Inflammatory macrophage (primary cell): ENCODE measurements around the gene ZSCAN31.
"Not testable (repeated sequence)": the region's sequence is repeated elsewhere in the genome, so short reads cannot be mapped to it uniquely, and the experiment has no call there.

Source experiments
- DNase-seq, 2 donors: peaks; one replicate each; pipeline ENCODE4 v3.0.0-alpha.2; 2020 to 2022
- total RNA-seq, 18 experiments: gene quantifications; one replicate each; lab custom pipeline; 2026; ENCODE audit warnings: mixed read lengths in 6 of 18, inconsistent platforms in 2 of 18; lab: John Stamatoyannopoulos, UW

Gene ZSCAN31
- 0.32 to 4.5 (median 2.0) reads per million in 18 experiments for total RNA-seq

DNA sequence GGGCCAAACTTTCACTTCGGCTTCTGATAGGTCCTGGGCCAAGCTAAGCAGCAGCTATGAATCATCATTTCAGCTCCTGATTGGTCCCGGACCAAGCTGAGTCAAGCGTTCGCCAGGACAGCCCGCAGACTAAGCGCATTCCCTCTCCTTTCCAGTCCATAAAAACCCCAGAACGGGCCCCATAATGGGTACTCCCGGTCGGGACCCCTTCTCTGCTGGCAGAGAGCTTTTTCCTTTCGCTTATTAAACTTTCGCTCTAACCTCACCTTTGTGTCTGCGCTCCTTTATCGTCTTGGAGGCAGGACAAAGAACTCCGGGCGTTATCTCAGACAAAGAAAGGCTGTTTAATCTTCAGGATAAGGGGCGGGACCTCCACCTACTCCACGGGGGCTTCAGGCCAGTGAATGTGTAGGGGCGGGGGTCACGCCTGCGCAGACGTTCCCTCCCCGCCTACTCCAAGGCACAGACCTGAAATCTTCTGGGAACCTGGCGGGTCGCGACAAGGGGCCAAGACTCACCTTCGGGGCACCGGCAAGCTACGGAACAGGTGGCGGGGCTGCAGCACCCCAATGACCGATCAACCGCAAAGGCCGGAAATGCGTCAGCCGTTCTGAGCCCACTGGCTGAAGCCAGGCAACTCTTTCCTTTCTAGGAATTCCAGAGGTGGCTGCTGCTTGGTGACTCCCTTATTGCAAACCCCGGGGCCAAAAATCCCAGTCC is at the start of gene ZSCAN31:
ZSCAN31 (minus strand) TSS at position 585 of the 720 bp plus-strand sequence. CDS start 6,465 bp downstream, outside the sequence.
- DNase-seq: peak; percentile 97 to 98

DNA sequence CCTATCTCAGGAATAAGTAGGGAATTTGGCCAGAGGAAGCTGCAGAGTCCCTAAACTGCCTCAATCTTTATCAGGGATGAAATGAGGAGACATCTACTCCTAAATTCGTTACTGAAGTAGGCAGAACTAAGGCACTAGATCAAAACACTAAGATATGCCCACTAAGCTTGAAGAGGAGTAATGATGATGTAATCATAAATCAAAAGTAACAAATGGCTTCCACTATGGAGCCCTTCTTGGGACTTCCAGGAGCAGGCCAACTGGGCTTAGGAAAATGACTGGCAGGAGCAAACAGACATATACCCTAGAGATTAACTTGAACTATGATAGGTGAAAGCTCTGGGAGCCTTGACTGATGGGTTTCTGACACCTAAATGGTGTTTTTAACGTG is 48.2 kb upstream of the ZSCAN31 start:
- DNase-seq: no peak

DNA sequence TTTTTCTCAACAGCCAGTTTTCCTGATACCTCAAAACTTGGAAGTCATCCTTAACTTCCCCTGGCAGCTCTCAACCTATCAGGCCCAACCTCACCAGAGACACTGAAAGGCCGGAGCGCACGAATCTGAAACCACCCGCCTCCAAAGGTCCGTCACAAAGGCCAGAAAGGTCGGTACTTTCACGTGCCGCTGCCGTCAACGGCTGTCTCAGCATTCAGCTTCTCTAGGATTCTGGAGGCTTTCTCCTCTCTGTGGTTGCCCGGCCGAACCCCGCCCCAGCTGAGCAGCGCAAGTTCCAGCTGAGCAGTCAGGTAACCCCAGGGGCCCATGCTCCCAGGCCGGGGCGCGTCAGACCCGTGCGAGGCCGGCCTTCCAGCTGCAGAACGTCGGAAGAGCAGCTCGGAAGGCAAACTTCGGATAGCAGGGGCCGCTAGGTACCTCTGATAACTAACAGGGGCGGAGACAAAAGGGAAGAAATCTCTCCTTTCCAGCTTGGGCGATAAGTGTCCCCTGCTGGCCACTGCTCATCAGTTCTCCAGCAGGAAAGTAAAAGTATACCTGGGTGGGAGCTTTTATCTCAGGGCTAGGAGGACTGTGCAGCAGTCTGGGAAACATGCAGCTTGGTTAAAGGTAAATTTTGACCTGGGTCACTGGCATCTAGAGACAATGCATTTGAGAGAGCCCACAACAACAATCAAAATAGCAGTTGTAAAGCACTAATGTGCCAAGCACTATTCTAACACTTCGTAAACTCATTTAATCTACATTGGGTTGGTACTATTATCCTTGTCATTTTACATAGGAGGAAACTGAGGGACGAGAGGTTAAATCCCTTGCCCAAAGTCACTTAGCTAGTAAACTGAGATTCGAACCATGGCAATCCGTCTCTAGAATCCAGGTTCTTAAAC is 47.5 kb upstream of the ZSCAN31 start:
- peak; percentile 87 to 93 for DNase-seq

DNA sequence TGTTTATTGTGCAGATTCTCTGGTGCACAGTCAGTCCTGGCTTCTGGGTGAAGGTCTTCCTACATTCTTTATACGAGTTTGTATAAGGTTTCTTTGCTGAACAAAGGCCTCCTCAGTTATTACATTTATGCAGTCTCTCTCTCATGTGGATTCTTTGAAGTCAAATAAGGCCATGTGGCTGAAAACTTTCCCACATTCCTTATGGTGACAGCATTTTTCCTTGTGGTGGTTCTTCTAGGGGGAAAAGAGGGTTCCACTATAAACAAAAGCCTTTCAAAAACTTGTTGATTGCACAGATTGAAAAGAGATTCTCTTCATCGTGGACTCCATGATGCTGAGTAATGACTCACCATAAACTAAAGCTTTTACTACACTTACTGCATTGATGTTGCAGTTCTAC is 44.4 kb upstream of the ZSCAN31 start:
- no peak for DNase-seq

DNA sequence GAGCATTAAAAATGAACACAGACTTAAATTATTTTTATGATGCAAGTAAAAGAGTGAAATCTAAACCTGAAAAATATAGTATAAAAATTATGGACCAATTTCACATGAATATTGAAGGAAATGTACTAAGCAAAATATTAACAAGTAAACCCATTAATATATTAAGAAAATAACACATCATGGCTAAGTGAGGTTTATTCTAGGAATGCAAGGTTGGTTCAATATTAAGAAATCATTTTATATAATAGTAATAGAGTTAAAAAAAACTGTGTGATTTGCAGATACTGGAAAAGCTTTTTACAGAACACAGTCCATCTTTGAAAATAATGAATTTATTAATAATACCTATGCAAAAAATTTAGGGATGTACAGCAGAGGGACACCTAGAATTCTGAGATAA is 42.7 kb upstream of the ZSCAN31 start:
- DNase-seq: no peak

DNA sequence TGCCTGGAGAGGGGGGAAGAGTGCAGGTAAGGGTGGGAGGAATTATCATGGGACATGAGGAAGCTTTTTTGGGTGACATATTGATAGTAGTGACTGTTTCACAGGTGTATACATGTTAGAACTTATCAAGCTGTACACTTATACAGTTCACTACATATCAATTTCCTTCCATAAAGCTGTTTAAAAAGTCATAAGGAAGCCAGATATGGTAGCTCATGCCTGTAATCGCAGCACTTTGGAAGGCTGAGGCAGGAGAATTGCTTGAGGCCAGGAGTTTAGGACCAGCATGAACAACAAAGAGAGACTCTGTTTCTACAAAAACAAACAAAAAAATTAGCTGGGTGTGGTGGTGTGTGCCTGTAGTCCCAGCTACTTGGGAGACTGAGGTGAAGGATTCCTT is 41.9 kb upstream of the ZSCAN31 start:
- DNase-seq: no peak

DNA sequence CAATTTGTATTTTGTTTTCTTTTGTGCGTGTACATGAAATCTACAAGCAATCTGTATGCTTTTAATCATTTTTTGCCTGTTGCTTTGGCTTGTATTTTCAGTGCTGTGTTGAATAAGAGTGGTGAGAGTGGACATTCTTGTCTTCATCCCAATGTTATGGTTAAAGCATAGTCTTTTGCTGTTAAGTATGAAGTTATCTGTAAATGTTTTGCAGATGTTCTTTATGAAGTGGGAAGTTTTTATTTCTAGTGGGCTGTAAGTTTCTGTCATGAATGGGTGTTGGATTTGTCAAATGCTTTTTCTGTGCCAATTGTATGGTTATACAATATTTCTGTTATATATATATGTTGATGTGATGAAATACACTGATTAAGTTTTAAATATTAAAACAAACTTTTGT is 38.0 kb upstream of the ZSCAN31 start:
- DNase-seq: no peak

DNA sequence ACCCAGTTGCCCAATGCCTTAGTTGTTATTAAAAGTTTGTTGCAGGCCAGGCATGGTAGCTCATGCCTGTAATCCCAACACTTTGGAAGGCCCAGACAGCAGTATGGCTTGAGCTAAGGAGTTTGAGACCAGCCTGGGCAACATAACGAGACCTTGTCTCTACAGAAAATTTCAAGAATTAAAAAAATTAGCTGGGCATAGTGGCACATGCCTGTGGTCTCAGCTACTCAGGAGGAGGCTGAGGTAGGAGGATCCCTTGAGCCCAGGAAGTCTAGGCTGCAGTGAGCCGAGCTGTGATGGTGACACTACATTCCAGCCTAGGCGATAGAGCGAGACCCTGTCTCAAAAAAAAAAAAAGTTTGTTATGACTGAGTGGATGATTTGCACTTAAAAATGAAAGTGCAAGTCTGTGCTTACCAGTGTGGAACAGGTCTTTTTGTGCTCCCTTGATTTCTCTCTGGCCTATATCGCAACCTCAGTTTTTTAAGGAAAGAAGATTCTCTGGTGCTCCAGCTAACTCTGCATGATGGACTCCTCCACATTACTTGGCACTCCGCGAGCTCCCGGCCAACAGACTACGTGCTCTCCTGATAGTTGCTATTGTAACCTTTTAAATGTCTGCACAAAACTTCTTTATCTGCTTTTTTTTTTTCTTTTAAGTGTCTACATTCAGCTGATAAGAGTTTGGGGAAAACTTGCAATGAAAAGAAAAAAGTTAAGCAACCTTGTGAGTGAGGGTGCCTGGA is 35.9 kb upstream of the ZSCAN31 start:
- DNase-seq: no peak

DNA sequence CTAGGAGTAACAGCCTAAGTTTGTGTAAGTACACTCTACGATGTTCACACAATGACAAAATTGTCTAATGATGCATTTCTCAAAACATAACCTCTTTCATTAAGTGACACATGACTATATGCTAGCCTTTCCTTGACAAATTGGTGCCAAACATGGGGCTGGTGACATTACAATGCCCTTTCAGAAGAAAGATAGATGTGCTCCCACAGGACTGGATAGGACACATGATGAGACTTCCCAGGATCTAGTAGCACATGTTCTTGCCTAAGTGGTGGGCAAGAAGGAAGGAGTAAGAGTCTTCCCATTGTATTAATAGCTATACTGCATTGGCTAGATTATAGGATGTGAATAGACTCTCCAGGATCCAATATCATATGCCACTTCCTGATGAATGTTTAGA is 35.3 kb upstream of the ZSCAN31 start:
- DNase-seq: no peak

DNA sequence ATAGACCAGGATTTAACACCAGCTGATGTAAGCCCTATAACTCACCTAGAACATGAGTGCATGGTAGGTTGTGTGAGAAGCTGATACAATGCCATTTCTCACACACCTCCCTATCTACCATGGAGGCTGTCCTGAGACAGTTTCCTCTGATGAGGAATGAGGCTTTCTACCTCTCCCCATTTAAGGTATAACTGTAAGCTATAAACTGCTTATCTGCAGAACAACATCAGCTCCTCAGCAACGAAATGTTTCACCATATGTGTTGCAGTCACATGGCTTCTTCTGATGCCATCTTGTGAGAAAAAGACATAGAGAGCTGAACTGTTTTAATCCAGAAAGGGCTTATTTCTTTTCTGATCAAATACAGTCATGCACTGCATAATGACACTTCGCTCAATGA is 34.5 kb upstream of the ZSCAN31 start:
- no peak for DNase-seq

DNA sequence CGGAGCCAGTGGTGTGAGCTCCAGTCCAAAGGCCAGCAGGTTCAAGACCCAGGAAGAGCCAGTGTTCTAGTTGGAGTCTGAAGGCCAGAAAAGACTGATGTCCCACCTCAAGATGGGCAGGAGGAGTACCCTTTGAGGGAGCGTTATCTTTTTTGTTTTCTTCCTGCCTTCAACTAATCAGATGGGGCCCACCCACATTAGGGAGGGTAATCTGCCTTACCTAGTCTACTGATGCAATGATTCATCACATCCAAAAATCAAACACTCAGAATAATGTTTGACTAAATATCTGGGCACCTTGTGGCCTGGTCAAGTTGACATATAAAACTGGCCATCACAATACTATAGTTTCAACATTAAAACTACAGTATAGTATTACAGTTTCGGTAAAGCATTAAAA is 33.5 kb upstream of the ZSCAN31 start:
- DNase-seq: no peak

DNA sequence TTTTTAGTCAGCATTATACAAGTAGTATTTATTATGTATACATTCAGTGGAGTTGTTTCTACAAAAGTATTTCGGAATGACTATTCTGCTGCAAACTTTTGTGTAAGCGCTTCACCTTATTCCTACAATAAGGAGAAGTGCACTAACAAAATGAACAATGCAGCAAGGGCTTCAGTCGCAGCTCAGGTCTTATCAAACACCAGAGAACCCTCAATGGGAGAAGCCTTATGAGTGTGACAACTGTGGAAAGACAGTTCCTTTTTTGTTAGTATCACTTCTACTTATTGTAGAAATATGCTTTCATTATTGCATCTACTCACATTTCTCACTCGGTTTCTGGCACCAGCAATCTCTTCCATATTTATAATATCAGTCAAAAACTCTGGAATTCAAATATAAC is 32.6 kb upstream of the ZSCAN31 start:
- peak; percentile 67 to 82 for DNase-seq

DNA sequence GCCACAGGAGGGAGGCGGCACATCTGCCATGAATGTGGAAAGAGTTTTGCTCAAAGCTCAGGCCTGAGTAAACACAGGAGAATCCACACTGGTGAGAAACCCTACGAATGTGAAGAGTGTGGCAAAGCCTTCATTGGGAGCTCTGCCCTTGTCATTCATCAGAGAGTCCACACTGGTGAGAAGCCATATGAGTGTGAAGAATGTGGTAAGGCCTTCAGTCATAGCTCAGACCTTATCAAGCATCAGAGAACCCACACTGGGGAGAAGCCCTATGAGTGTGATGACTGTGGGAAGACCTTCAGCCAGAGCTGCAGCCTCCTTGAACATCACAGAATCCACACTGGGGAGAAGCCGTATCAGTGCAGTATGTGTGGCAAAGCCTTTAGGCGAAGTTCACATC is 29.6 kb upstream of the ZSCAN31 start:
- not testable (repeated sequence) for DNase-seq

DNA sequence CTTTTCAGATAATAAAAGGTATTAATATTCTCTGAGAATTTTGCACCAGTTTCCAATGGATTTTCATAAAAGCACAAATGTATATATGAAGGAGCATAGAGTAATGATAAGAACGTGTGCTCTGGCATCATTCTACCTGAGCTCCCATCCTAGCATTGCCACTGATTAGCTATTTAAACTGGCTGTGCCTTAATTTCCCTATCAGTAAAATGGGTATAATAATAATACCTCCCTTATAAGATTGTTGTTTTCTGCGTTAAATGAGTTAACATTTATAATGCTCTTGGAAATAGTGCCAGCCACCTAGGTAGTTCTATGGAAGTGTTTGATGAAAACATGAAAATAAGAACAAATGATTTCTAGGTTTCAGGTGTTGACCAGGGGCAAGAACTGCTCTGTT is 25.0 kb upstream of the ZSCAN31 start:
- no peak for DNase-seq

DNA sequence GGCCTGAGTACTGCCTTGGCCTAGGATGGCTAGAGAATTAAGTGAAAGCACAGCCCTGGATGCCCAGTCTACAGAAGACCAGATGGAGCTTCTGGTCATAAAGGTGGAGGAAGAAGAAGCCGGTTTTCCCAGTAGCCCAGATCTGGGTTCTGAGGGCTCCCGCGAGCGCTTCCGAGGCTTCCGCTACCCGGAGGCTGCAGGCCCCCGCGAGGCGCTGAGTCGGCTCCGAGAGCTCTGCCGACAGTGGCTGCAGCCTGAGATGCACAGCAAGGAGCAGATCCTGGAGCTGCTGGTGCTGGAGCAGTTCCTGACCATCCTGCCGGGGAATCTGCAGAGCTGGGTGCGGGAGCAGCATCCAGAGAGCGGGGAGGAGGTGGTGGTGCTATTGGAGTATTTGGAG is 23.6 kb upstream of the ZSCAN31 start:
- not testable (repeated sequence) for DNase-seq

DNA sequence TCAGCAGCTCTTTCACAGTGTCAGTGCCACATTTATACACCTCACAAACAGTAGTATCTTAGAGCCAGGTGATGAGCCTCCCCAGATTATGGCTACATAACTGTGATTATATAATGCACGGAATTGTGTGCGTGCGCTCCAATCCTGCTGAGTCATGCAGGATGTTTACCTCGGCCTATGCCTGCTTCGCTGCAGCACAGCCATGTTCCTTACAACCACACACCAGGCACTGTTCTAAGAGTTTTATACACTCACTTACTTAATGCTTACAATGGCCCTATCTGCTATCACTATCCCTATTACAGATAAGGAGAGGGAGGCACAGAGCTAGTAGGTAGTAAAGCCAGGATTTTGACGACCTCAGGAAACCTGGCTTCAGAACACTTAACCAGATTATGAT is 21.1 kb upstream of the ZSCAN31 start:
- peak in 1 of 2 donors; percentile 13 for DNase-seq

DNA sequence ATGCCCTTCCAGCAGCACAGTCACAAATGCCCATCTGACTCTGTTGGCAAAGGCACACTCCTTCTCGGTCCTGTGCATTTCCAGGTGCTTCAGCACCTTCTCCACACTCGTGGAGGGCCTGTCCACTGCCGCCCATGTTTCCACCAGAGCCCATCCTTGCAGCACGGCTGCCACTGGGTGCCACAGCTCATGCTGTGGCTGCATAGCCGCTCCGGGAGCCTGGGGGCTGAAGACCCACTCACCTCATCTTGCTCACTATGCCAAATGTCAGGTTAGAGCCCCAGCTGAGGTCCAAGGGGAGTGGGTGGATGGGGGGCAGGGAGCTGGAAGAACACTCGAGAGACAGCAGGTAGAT is 20.7 kb upstream of the ZSCAN31 start:
- no peak for DNase-seq

DNA sequence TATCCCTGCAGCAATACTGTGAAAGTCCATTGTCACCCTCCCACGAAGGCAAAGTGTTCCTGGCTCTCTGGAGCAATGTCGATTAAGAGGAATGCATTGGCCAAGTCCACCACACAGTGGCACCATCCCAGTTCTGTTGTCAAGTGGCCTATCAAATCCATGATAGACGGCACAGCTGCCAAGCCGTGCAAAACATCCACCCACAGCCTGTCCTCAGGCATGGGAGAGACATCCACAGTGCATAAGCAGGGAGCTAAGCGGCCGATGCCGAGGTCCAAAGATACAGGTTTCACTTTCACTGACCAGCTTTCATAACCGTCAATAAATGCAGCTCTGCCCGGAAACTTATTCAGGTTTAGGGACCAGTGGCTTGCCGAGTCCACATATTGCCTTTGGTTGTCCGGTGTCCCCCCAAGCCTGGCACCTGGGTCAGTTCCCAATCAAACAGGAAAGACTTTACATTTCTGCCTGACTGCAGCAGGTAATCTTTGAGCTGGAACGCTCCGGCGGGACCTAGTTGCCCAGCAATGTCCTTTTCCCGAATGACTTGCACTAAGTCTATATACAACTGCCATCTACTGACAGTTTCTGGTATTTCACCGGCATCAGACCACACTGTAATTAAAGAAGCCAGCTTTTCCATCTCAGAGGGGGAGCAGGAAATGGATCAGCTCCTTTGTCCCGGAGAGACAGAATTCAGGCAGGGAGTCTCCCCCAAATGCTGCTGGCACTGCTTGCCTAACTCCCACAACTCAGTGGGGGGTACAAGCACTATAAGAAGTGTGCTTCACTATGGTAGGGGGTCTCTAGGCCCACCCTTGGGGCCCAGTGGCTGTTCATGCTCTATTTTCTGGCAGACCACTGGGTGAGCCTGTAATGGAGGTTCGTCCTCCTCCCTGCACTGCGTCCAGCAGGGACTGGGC is 20.1 kb upstream of the ZSCAN31 start:
- peak; percentile 84 to 87 for DNase-seq

DNA sequence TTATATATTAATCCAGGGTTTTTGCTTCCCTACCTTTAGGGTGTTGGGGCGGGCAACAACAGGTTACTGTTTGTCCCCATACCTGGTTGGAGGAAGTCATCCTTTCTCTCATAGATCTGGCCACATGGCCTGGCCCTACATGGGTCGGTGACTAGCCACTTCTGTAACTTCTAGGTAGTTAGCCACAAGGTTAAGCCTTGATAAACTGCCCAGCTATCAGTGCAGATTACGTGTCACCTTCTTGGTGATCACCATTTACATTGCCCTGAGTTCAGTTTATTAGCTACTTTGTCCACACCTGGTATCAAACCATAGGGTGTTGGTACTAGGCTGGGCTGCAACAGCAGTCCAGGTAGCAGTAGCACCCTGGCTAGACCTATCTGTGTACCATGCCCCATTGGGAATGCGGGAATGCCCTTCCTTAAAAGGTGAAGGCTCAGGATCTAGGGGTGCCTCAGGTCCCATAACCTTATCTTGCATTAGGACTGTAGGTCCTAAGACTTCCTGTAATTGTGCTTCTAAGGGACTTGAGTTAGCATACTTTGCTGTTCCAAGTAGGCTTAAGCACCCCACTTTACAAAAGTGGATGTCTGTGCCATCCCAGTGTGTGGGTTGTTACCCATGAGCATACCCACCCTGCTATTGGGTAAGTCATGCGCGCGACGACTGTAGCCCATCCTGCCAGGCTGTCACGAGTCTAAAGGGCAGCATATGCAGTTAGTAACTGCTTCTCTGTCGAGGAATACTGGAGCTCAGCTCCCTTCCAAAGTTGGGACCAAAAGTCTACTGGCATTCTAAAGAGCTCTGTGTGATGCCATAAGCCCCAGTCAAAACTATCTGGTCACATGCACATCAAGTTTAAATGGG is 19.0 kb upstream of the ZSCAN31 start:
- no peak for DNase-seq

DNA sequence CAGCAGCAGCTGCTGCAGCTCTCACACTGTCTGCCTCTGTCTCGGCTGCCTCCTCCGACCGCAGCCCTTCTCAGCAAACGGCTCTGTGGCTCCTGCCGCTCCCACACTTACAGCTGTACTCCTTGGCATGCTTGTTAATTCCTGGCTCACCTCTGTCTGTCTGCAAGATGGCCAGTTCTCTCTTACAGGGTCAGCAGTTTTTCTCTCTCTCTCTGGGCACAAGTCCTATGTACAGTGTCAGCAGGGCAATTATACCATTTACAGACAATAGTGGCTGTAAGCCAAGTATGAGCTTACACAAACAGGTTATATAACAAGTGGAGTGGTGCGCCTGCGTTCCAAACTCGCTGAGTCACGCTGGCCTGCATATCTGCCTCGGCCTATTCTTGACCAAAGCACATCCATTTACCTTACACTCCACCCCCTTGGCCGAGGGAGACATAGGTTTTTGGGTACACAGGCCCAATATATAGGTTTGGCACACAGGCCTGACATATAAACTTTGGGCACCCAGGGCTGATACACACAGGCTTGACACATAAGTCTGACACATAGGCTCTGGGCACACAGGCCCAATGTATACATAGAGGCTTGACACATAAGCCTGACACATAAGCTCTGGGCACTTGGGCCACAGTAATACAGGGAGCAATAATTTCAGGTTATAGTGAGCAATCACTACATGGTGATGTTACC is 18.2 kb upstream of the ZSCAN31 start:
- no peak for DNase-seq
